ENCODE measurements around the gene ATP5PB.

Gene ATP5PB

GRCh38 chr1:111446967-111447892 is 2.0 kb upstream of the ATP5PB start:
- no peak for DNase-seq
- 100% methylated on average over 1 of the region's 4 CpGs for WGBS (ENCODE audit: insufficient coverage)
- Histone ChIP-seq H3K27ac (ENCODE audit: insufficient read depth in 1 of 2, low read depth in 1 of 2, low read length in 2 of 2, poor library complexity in 1 of 2, severe bottlenecking in 2 of 2) (no peak overlapping the region), H3K4me1 (ENCODE audit: control extremely low read depth in 1 of 4, control insufficient read depth in 4 of 4, insufficient read depth in 4 of 4, low read length in 3 of 4) (peaks cover 11 to 34% (median 23%) of the 10 kb centered on the region in 4 experiments), H3K36me3 (ENCODE audit: control insufficient read depth in 4 of 4, insufficient read depth in 4 of 4, low read length in 3 of 4) (peaks cover 16 to 60% (median 32%) of the 10 kb centered on the region in 4 experiments), H3K4me3 (ENCODE audit: control insufficient read depth in 1 of 7, extremely low read depth in 1 of 7, insufficient read depth in 4 of 7, low read depth in 2 of 7, low read length in 6 of 7) (peak overlapping the region in 2 of 7 experiments; percentile 98 to 99), H3K9me3 (ENCODE audit: control extremely low read depth in 1 of 5, control insufficient read depth in 4 of 5, insufficient read depth in 2 of 5, low read depth in 1 of 5, low read length in 4 of 5) (no peaks in the 10 kb centered on the region), H3K27me3 (replicated peaks in 2 of 5; ENCODE audit: control insufficient read depth in 4 of 5, insufficient read depth in 5 of 5, low read length in 4 of 5) (no peaks in the 10 kb centered on the region)
- ChIA-PET POLR2A (no interaction called here), CTCF (interaction anchor here (1.2 to 2.8 kb wide), 6 partner anchors 17 to 319 kb away, joined by 3 to 9 read pairs (median 3); no protein-coding TSS in a partner anchor)

DNA sequence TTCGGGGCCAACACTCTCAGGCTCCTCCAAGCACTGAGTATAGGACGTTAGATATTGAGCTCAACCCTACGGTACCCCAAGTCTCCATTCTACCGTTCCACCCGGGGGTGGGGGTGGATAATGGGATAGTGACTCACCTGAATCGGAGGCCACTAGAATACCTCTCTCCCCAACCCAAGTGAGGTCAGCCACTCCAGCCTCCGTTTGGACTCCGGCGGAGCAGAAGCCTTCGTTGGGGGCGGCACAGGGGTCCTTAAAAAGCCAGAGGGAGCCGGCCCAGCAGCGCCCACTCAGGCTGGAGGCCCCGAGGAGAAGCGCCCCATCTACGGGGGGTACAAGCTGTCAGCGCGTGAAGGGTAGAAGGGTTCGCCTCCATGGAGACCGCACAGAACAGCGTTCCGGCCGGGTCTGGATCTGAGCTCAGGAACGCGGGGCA is 764 bp upstream of the ATP5PB start:
- Histone ChIP-seq H3K9me3 (ENCODE audit: control extremely low read depth in 1 of 5, control insufficient read depth in 4 of 5, insufficient read depth in 2 of 5, low read depth in 1 of 5, low read length in 4 of 5) (no peaks in the 10 kb centered on the region), H3K4me3 (ENCODE audit: control insufficient read depth in 1 of 7, extremely low read depth in 1 of 7, insufficient read depth in 4 of 7, low read depth in 2 of 7, low read length in 6 of 7) (peak overlapping the region; percentile 84 to 99 (median 98)), H3K4me1 (ENCODE audit: control extremely low read depth in 1 of 4, control insufficient read depth in 4 of 4, insufficient read depth in 4 of 4, low read length in 3 of 4) (peaks cover 11 to 34% (median 23%) of the 10 kb centered on the region in 4 experiments), H3K36me3 (ENCODE audit: control insufficient read depth in 4 of 4, insufficient read depth in 4 of 4, low read length in 3 of 4) (peaks cover 9 to 54% (median 24%) of the 10 kb centered on the region in 4 experiments), H3K27ac (ENCODE audit: insufficient read depth in 1 of 2, low read depth in 1 of 2, low read length in 2 of 2, poor library complexity in 1 of 2, severe bottlenecking in 2 of 2) (peak overlapping the region; percentile 97 to 98), H3K27me3 (replicated peaks in 2 of 5; ENCODE audit: control insufficient read depth in 4 of 5, insufficient read depth in 5 of 5, low read length in 4 of 5) (no peaks in the 10 kb centered on the region)
- under 1% methylated on average over 19 of the region's 25 CpGs for WGBS (ENCODE audit: insufficient coverage)
- DNase-seq: peak in 2 of 3 donors; percentile 31 to 57
- ChIA-PET CTCF (interaction anchor here (0.8 to 2.8 kb wide), 10 partner anchors 10 to 318 kb away, joined by 3 to 9 read pairs (median 3); no protein-coding TSS in a partner anchor), POLR2A (interaction anchor here (0.9 to 1.6 kb wide), 2 partner anchors 15 to 59 kb away, joined by 4 to 5 read pairs; no protein-coding TSS in a partner anchor)

DNA sequence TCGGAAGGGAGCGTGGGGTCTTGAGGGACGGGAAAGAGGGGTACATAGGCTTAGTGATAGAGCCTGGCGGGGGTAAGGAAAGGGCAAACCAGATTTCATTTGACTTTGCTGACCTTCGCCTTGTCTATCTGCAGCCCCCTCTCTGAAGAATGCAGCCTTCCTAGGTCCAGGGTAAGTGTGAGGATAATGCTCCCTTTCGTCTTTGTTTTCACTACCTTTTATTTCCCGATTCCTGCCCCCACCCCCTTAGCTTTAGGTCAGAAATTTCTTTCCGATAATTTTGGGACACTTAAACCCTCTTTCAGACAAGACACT is 396 bp downstream of the ATP5PB start:
- 0% methylated on average over 8 of the region's 8 CpGs for WGBS (ENCODE audit: insufficient coverage)

DNA sequence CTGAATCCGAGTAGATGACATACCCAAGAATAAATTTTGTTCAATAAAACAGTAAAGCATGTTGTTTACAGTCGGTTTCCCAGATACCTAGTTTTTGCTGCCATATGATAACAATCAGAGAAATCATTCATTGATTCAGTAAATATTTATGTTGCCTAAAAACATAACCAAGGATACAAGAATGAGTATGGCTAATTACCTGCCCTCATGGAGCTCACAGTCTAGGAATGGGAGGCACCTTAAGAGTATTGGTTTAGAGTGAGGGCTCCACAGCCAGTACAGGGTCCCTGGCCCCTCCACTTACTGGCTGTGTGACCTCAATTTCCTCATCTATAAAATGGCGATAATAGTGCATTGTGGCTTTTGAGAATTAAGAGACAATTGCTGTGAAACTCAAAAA is 921 bp downstream of the ATP5PB start:
- Histone ChIP-seq H3K4me1 (ENCODE audit: control extremely low read depth in 1 of 4, control insufficient read depth in 4 of 4, insufficient read depth in 4 of 4, low read length in 3 of 4) (peaks cover 11 to 39% (median 23%) of the 10 kb centered on the region in 4 experiments), H3K9me3 (ENCODE audit: control extremely low read depth in 1 of 5, control insufficient read depth in 4 of 5, insufficient read depth in 2 of 5, low read depth in 1 of 5, low read length in 4 of 5) (no peaks in the 10 kb centered on the region), H3K27me3 (replicated peaks in 2 of 5; ENCODE audit: control insufficient read depth in 4 of 5, insufficient read depth in 5 of 5, low read length in 4 of 5) (no peaks in the 10 kb centered on the region), H3K36me3 (ENCODE audit: control insufficient read depth in 4 of 4, insufficient read depth in 4 of 4, low read length in 3 of 4) (peaks cover 8 to 52% (median 24%) of the 10 kb centered on the region in 4 experiments), H3K4me3 (ENCODE audit: control insufficient read depth in 1 of 7, extremely low read depth in 1 of 7, insufficient read depth in 4 of 7, low read depth in 2 of 7, low read length in 6 of 7) (peak overlapping the region in 6 of 7 experiments; percentile 84 to 99 (median 98)), H3K27ac (ENCODE audit: insufficient read depth in 1 of 2, low read depth in 1 of 2, low read length in 2 of 2, poor library complexity in 1 of 2, severe bottlenecking in 2 of 2) (peak overlapping the region; percentile 97 to 98)
- CTCF ChIA-PET: interaction anchor here (1.0 to 4.1 kb wide), 3 partner anchors 10 to 208 kb away, joined by 3 to 14 read pairs (median 3); no protein-coding TSS in a partner anchor
- POLR2A ChIA-PET: no interaction called here
- DNase-seq: no peak
- 100% methylated on average over 1 of the region's 3 CpGs for WGBS (ENCODE audit: insufficient coverage)

More for the DNA sequence above, 396 bp downstream of the ATP5PB start:
- Histone ChIP-seq H3K36me3 (ENCODE audit: control insufficient read depth in 4 of 4, insufficient read depth in 4 of 4, low read length in 3 of 4) (peaks cover 7 to 52% (median 25%) of the 10 kb centered on the region in 4 experiments), H3K27ac (ENCODE audit: insufficient read depth in 1 of 2, low read depth in 1 of 2, low read length in 2 of 2, poor library complexity in 1 of 2, severe bottlenecking in 2 of 2) (peak overlapping the region; percentile 97 to 98), H3K27me3 (replicated peaks in 2 of 5; ENCODE audit: control insufficient read depth in 4 of 5, insufficient read depth in 5 of 5, low read length in 4 of 5) (no peaks in the 10 kb centered on the region), H3K4me1 (ENCODE audit: control extremely low read depth in 1 of 4, control insufficient read depth in 4 of 4, insufficient read depth in 4 of 4, low read length in 3 of 4) (peaks cover 11 to 36% (median 23%) of the 10 kb centered on the region in 4 experiments), H3K4me3 (ENCODE audit: control insufficient read depth in 1 of 7, extremely low read depth in 1 of 7, insufficient read depth in 4 of 7, low read depth in 2 of 7, low read length in 6 of 7) (peak overlapping the region; percentile 84 to 99 (median 98)), H3K9me3 (ENCODE audit: control extremely low read depth in 1 of 5, control insufficient read depth in 4 of 5, insufficient read depth in 2 of 5, low read depth in 1 of 5, low read length in 4 of 5) (no peaks in the 10 kb centered on the region)
- no peak for DNase-seq
- ChIA-PET CTCF (interaction anchor here (1.0 to 4.1 kb wide), 5 partner anchors 9 to 302 kb away, joined by 3 to 14 read pairs (median 3); no protein-coding TSS in a partner anchor), POLR2A (interaction anchor here (0.5 to 1.6 kb wide), 2 partner anchors 58 to 204 kb away, joined by 4 to 5 read pairs; no protein-coding TSS in a partner anchor)

- POLR2A ChIA-PET: no interaction called here
- CTCF ChIA-PET: interaction anchor here (0.7 to 4.1 kb wide), 8 partner anchors 9 to 56 kb away, joined by 3 to 14 read pairs (median 4); partner anchors contain the start of gene C1orf162
- WGBS (ENCODE audit: insufficient coverage): no CpG with 5 or more reads among the region's 3 CpGs
- Histone ChIP-seq H3K9me3 (ENCODE audit: control extremely low read depth in 1 of 5, control insufficient read depth in 4 of 5, insufficient read depth in 2 of 5, low read depth in 1 of 5, low read length in 4 of 5) (no peaks in the 10 kb centered on the region), H3K4me1 (ENCODE audit: control extremely low read depth in 1 of 4, control insufficient read depth in 4 of 4, insufficient read depth in 4 of 4, low read length in 3 of 4) (peaks cover 11 to 38% (median 18%) of the 10 kb centered on the region in 4 experiments), H3K36me3 (ENCODE audit: control insufficient read depth in 4 of 4, insufficient read depth in 4 of 4, low read length in 3 of 4) (peaks cover 13 to 54% (median 28%) of the 10 kb centered on the region in 4 experiments), H3K27me3 (replicated peaks in 2 of 5; ENCODE audit: control insufficient read depth in 4 of 5, insufficient read depth in 5 of 5, low read length in 4 of 5) (no peaks in the 10 kb centered on the region), H3K4me3 (ENCODE audit: control insufficient read depth in 1 of 7, extremely low read depth in 1 of 7, insufficient read depth in 4 of 7, low read depth in 2 of 7, low read length in 6 of 7) (no peak overlapping the region), H3K27ac (ENCODE audit: insufficient read depth in 1 of 2, low read depth in 1 of 2, low read length in 2 of 2, poor library complexity in 1 of 2, severe bottlenecking in 2 of 2) (peak overlapping the region in 1 of 2 experiments; percentile 49)
- DNase-seq: no peak
Measured at GRCh38 chr1:111452581-111452980, 3.3 kb downstream of the ATP5PB start.

- peaks cover 20 to 65% (median 36%) of the 10 kb centered on the region in 4 experiments for H3K36me3 ChIP-seq (ENCODE audit: control insufficient read depth in 4 of 4, insufficient read depth in 4 of 4, low read length in 3 of 4)
- DNase-seq: no peak
- H3K27me3 ChIP-seq (replicated peaks in 2 of 5; ENCODE audit: control insufficient read depth in 4 of 5, insufficient read depth in 5 of 5, low read length in 4 of 5): no peaks in the 10 kb centered on the region
- H3K4me3 ChIP-seq (ENCODE audit: control insufficient read depth in 1 of 7, extremely low read depth in 1 of 7, insufficient read depth in 4 of 7, low read depth in 2 of 7, low read length in 6 of 7): no peak overlapping the region
- CTCF ChIA-PET: interaction anchor here (1.3 to 4.1 kb wide), 2 partner anchors 13 to 21 kb away, joined by 4 to 14 read pairs; partner anchors contain the start of gene C1orf162
- 100% methylated on average over 1 of the region's 3 CpGs for WGBS (ENCODE audit: insufficient coverage)
- POLR2A ChIA-PET: interaction anchor here (0.8 kb wide), 1 partner anchor 17 kb away, joined by 5 read pairs; no protein-coding TSS in a partner anchor
- no peaks in the 10 kb centered on the region for H3K9me3 ChIP-seq (ENCODE audit: control extremely low read depth in 1 of 5, control insufficient read depth in 4 of 5, insufficient read depth in 2 of 5, low read depth in 1 of 5, low read length in 4 of 5)
- no peak overlapping the region for H3K27ac ChIP-seq (ENCODE audit: insufficient read depth in 1 of 2, low read depth in 1 of 2, low read length in 2 of 2, poor library complexity in 1 of 2, severe bottlenecking in 2 of 2)
- peaks cover 7 to 27% (median 13%) of the 10 kb centered on the region in 4 experiments for H3K4me1 ChIP-seq (ENCODE audit: control extremely low read depth in 1 of 4, control insufficient read depth in 4 of 4, insufficient read depth in 4 of 4, low read length in 3 of 4)
Measured at GRCh38 chr1:111453706-111454105, 4.4 kb downstream of the ATP5PB start.
